KBM-7 (cell line): ENCODE results near the gene CLIC3.
"Not testable (repeated sequence)": the region's sequence is repeated elsewhere in the genome, so short reads cannot be mapped to it uniquely, and the experiment has no call there.

Experiments used
- DNase-seq: peaks from one replicate; pipeline ENCODE4 v3.0.0-alpha.2; 2015
- in situ Hi-C: fragments of 300-500 bp; cut with MboI; formaldehyde crosslinking; loops from 2 replicates; pipeline ENCODE4 v1.14.3; 2020; ENCODE audit warnings: low sequenced_read_pairs, low pct_unique_long_range_greater_than_20kb, mixed read lengths

CLIC3 gene

GRCh38 chr9:136996361-136997292, at the start of gene CLIC3:
CLIC3 (minus strand) TSS chr9:136996568; CDS start chr9:136996543, 25 bp downstream.
- in situ Hi-C loops: no loop called here
- DNase-seq: peak; percentile 44

- DNase-seq: no peak
- in situ Hi-C loops: no loop called here
Observed at GRCh38 chr9:137045294-137046087, 49.1 kb upstream of the CLIC3 start.

- DNase-seq: peak; percentile 55
- in situ Hi-C loops: no loop called here
Observed at GRCh38 chr9:137044502-137045177, 48.3 kb upstream of the CLIC3 start.

DNA sequence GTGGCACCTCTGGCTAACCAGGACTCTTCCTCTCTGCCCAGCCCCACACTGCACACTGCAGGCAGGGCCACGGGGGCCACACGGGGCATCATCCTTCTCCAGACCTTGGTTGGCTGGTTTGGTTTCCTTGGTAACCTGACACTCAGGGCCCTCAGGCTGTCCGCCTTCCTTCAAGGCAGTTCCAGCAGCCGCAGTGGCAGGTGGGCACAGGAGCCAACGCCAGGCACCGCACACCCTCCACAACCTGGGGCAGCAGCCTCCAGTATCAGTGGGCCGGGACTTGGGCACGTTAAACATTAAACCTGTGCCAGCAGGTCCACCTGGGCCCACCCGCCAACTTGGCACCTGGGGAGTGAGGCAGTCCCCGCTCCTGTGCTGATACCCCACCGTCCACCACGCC, 47.7 kb upstream of the CLIC3 start:
- in situ Hi-C loops: no loop called here
- no peak for DNase-seq

DNA sequence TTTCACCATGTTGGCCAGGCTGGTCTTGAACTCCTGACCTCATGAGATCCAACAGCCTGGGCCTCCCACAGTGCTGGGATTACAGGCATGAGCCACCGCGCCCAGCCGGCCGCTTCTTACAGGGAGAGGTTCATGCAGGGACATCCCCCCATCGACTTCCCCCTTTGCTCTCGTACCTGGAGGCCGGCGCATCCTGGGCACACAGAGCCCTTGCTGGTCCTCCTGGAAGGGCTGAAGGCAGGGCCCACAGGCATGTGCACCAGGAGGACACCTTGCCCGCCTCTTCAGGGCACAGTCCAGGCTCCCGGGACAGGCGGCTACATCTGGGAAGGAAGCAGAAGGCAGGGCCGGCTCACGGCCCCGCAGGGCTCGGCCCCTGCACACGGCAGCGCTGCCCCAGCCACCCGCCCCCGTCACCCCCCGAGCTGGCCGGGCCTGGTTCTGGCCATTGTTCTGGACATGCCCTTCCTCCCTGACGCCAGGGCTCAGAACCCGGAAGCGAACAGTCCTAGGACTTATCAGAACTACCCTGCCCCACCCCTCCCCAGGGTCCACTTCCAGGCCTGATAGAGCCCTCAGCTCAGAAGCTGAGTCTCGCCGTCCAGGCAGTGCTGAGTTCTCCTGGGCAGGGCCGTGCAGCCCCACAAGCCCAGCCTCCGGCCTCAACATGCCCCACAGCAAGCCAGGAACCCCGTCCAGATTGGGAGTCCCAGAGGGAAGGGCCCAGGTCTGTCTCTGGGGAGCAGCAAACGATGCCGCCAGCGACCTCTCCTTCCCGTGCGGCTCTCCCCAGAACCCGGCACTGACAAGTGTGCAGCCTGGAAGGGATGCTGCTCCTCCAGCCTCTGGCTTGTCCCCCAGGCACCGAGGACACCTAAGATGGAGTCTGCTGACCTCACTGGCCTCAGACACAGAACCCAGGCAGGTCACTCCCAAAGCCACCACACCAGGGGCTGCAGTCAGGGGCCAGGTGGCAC, 46.7 kb upstream of the CLIC3 start:
- in situ Hi-C loops: no loop called here
- DNase-seq: no peak

DNA sequence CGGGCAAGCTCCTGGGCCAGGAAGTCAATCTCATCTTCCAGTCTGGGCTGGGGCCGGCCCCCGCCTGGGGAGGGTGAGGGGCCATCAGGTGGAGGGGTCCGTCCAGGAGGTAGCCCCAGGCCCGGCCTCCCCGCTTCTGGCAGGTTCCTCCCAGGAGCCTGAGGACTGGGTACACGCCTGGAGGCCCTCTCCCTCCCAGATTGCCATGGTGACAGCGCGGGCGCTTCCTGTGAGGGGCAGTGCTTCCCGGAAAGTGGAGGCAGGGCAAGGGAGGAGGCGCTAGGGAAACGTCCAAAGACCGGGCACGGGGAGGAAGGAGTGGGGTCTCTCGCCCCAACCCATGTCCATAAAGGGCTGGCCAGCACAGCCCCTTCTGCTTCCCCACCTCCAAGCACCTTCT, 44.8 kb upstream of the CLIC3 start:
- DNase-seq: no peak
- in situ Hi-C loops: no loop called here

DNA sequence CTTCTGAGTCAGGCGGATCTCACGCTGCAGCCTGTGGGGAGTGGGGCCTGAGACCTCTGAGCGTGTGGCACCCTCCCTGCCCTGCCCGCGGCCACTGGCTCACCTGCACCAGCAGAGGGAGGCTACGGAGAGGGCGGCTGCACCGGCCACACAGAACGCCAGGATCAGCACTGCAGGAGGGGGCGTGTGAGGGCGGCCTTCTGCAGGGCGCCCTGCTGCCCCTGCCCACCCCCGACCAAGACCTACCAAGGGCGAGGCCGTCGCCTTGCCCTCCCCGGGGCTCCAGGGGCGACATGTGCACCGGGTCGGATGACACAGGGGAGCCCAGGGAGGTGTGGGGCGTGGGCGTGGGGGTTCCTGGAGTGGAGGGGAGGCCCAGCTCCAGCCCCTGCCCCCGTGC, 44.2 kb upstream of the CLIC3 start:
- in situ Hi-C loops: no loop called here
- no peak for DNase-seq

DNA sequence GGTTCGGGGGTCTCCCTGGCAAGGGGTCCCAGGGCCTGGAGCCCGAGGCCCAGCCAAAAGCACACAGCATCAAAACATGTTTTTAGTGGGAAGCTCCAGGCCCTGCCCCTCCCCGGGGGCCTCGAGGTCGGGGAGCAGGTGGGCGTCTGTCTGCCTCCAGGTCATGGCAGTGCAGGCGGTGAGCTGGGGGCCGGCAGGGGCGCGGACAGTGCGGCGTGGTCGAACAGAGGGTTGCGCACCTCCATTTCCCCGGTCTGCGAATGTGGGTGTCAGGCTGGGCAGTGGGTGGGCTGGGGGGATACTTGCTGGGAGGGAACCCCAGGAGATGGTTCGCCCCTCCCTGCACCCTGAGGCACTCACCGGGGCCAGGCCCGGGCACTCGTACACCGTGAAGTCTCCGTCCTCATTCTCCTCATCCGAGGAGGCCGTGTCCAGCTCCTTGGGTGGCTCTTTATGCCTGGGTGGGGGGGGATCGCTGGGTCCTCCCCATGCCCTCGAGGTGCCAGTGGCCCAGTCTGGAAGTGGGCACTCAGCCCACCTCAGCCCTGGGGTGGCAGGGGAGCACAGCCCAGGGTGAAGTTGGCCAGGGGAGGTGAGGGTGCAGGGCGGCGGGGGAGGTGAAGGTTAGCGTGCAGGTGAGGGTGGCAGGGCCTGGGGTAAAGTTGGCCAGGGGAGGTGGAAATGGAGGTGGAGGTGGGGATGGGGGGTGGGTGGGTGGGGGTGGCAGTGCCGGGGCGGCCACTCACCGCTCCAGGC, 43.4 kb upstream of the CLIC3 start:
- no peak for DNase-seq
- in situ Hi-C loops: no loop called here

DNA sequence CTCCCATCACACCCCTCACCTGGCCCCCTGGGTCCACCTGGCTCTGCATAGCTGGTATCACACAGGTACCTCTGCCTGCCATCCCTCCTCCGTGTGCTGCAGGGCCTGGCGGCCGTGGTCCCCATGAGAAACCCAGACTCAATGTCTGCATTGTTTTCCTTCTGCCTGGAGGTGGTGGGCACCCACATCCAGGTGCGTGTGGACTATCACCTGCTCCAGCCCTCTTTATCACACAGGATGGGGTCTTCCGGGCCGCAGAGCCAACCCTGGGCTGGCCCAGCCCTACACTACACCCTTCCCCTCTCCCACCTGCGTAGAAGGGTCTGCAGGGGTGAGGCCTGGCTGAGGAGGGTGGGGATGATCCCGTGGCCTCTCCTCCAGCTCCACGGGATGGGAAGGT, 42.5 kb upstream of the CLIC3 start:
- no peak for DNase-seq
- in situ Hi-C loops: no loop called here

- in situ Hi-C loops: no loop called here
- DNase-seq: no peak
Observed at GRCh38 chr9:137037483-137037882, 41.1 kb upstream of the CLIC3 start.

- in situ Hi-C loops: no loop called here
- no peak for DNase-seq
Observed at GRCh38 chr9:137037035-137037434, 40.7 kb upstream of the CLIC3 start.

DNA sequence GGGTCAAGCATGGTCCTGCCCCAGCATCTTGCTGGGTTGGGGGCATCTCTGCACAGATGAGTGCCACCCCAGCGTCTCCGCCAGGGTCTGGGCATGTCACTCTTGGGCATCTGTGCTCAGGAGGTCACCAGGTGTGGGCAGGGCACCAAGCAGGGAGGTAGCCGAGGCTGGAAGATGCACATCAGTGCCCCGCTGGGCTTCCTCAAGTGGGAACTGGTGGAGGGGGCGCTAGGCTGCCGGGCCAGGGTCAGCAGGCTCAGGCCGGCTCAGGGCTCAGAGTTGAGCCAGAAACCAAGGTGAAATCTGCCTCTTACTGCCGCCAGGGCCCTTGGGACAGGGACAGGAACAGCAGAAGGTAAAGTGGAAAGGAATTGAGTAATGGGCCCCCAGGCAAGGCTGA, 39.6 kb upstream of the CLIC3 start:
- no peak for DNase-seq
- in situ Hi-C loops: no loop called here

- DNase-seq: no peak
- in situ Hi-C loops: no loop called here
Observed at GRCh38 chr9:137035507-137035834, 39.1 kb upstream of the CLIC3 start.

DNA sequence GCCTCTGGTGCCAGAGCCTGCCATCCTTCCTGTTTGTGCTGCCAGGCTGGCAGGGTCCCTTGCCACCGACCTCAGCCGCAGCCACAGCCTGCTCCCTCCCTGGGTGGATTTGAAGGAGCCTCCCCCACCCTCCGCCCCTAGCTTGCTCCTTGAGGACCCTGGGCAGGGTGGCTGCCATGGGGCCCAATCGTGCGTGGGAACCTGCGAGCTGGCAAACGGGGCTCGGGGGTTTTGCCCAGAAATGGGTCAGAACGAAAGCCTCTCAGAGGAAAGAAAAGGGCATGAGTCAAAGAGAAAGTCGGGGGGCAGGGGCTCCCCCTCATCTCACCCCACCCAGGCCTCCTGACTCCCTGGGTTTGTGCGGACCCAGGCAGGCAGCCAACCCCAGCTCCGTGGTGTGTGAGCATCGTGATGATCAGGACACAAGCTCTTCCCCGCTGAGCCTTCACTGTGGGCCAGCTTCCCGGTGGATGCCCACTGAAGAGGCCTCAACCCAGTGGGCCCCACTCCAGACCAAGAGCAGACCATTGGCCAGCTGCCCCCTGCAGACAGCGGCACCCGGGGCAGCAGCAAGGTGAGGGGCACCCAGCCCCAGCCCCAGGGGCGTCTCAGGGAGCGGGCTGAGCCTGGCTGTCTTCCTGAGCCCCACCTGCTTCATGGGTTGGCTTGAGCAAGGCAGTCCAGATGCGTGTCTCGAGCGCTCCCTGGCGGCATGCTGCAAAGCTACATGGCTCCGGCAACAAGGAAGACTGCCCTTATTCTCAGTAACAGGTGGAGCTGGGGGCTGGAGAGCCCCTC, 38.5 kb upstream of the CLIC3 start:
- in situ Hi-C loops: no loop called here
- DNase-seq: peak; percentile 85

GRCh38 chr9:137034039-137034708, 37.8 kb upstream of the CLIC3 start:
- peak; percentile 61 for DNase-seq
- in situ Hi-C loops: no loop called here

DNA sequence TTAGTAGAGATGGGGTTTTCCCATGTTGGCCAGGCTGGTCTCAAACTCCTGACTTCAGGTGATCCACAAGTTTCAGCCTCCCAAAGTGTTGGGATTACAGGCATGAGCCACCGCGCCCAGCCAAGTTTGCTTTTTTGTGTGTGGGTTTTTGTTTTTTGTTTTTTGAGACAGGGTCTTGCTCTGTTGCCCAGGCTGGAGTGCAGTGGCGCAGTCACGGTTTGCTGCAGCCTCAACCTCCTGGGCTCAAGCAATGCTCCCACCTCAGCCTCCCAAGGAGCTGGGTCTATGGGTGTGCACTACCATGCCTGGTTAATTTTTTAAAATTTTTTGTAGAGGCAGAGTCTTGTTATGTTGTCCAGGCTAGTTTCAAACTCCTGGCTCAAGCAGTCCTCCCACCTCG, 37.1 kb upstream of the CLIC3 start:
- in situ Hi-C loops, DNase-seq: not testable (repeated sequence)

- DNase-seq: peak; percentile 48
- in situ Hi-C loops: no loop called here
Observed at GRCh38 chr9:137032858-137033257, 36.5 kb upstream of the CLIC3 start.
